ENCODE data around the gene SP7.

Gene SP7

DNA sequence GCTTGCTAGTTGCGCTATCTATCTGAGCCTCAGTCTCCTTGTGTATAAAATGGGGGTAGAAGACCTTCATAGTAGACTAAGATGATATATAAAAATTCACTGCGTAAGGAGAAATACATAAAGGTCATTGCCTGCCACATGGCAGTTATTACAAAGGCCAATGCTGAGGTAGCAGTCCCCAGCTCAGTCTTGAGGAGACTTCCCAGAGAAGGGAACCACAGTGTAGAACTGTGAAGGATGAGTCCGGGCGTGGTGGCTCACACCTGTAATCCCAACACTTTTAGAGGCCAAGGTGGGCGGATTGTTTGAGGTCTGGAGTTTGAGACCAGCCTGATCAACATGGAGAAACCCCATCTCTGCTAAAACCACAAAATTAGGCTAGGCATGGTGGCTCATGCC lies 17.1 kb upstream of the SP7 start:
- TF ChIP-seq GATA3 (IDR thresholded peaks at IDR 0.05; ENCODE audit: low read depth, low read length) = no peak
- no peak for TF ChIP-seq GATA2 (IDR thresholded peaks at IDR 0.05; ENCODE audit: low read depth, low read length)

DNA sequence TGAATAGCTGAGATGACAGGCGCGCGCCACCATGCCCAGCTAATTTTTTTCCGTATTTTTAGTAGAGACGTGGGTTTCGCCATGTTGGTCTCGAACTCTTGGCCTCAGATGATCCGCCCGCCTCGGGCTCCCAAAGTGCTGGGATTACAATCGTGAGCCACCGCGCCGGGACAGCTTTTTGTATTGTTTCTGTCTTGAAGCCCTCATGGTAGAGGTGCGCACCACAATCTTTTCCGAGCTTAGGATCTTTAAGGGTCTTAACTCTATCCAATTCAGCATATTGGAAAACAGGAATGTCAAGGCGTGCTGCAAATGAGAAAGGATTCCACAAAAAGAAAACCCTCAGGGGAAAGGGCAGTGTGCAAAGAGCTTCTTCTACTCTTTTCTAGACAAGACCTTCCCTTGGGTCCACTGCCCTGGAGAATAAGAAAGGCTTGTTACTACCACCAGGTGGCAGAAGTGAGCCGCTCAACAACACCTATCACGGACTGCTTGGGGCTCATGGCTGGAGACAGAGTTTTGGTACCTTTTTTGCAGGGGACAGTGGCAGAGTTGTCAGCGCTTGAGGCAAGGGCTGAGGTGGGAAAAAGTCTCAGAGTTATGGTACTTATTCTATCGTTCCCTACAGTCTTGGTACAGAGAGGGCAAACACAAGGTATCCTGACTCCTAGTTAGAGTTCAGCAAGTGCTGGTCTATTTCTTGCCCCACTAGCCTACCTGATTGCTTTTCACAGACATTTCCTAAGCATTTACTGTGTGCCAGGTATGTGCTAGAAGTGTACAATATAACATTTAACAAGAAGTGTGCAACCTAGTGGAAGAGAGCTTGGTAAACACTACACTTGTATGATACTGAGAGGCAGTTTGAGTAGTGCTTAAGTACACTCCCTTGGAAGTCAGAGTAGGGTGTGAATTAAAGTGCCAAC lies 16.4 kb upstream of the SP7 start:
- no peak for TF ChIP-seq GATA2 (IDR thresholded peaks at IDR 0.05; ENCODE audit: low read depth, low read length)

DNA sequence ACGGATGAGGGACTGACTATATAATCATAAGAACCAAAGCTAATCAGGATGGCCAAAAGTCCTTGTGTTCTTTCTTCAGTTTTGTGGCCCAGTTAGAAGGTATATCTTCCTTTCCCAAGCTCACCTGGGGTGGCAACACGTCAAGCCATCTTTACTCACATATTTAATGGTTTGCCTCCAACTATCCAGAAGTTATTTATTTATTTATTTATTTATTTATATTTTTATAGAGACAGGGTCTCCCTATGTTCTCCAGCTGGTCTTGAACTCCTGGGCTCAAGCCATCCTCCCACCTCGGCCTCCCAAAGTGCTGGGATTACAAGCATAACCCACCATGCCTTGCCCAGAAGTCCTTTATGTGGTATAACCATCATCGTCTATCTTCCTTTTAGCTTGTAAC lies 11.8 kb upstream of the SP7 start:
- no peak for TF ChIP-seq GATA2 (IDR thresholded peaks at IDR 0.05; ENCODE audit: low read depth, low read length)
- no peak for TF ChIP-seq GATA3 (IDR thresholded peaks at IDR 0.05; ENCODE audit: low read depth, low read length)

- TF ChIP-seq GATA3 (IDR thresholded peaks at IDR 0.05; ENCODE audit: low read depth, low read length) = no peak
- no peak for TF ChIP-seq GATA2 (IDR thresholded peaks at IDR 0.05; ENCODE audit: low read depth, low read length)
Measured at GRCh38 chr12:53346491-53346890, 10.3 kb upstream of the SP7 start.

DNA sequence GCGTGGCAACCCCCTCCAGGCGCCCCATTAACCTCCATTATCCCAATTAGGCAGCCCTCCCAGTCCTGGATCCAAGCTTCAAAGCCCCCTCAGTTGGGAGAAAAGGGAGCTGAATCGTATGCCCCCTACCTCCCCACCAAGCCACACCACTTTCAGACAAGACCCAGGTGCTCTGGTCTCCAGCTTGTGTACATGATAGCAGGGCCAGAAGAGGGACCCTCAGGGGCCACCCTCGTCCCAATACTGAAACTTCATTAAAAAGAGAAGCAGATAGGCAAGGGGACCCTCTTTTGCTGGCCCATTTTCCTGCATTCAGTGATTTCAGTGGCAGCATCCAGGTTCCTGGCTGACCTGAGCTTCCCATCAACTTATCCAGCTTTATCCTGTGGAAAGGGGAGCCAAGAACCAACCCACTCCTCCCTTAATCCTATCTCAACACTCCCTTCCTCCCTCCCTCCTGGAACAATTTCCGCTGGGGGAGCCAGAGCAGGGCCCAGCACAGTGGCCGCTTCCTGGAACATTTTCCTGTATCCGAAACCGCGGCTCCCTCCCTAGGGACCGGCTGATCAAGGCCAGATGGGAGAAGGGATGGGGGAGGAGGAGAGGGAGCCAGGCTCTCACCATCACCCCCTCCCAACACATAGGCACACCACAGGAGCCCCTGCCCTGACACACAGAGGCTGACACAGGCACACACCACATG lies 9.5 kb upstream of the SP7 start:
- TF ChIP-seq GATA2 (IDR thresholded peaks at IDR 0.05; ENCODE audit: low read depth, low read length) = no peak

GRCh38 chr12:53344824-53345485 lies 8.8 kb upstream of the SP7 start:
- no peak for TF ChIP-seq GATA3 (IDR thresholded peaks at IDR 0.05; ENCODE audit: low read depth, low read length)
- no peak for TF ChIP-seq GATA2 (IDR thresholded peaks at IDR 0.05; ENCODE audit: low read depth, low read length)

DNA sequence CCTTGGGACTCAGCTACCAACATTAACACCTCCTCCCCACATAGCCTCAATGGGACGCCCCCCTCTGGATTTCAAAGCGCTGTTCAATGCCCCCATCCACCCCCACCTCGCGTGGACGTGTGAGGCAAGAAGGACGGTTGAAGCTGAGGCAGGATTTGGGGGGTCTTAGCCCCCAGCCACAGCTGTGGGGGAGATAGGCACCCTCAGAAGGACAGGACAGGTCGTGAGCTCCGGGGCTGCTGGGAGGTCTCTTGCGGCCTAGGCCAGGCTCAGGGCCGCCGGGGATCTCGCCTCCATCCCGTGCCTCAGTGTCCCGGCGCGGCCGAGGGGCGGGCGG lies 8.3 kb upstream of the SP7 start:
- TF ChIP-seq GATA2 (IDR thresholded peaks at IDR 0.05; ENCODE audit: low read depth, low read length) (no peak), GATA3 (IDR thresholded peaks at IDR 0.05; ENCODE audit: low read depth, low read length) (no peak)

GRCh38 chr12:53343969-53344368 lies 7.8 kb upstream of the SP7 start:
- no peak for TF ChIP-seq GATA2 (IDR thresholded peaks at IDR 0.05; ENCODE audit: low read depth, low read length)
- no peak for TF ChIP-seq GATA3 (IDR thresholded peaks at IDR 0.05; ENCODE audit: low read depth, low read length)

GRCh38 chr12:53343449-53343848 lies 7.3 kb upstream of the SP7 start:
- TF ChIP-seq GATA2 (IDR thresholded peaks at IDR 0.05; ENCODE audit: low read depth, low read length) (no peak), GATA3 (IDR thresholded peaks at IDR 0.05; ENCODE audit: low read depth, low read length) (no peak)

- TF ChIP-seq GATA3 (IDR thresholded peaks at IDR 0.05; ENCODE audit: low read depth, low read length) (no peak), GATA2 (IDR thresholded peaks at IDR 0.05; ENCODE audit: low read depth, low read length) (no peak)
Measured at GRCh38 chr12:53340398-53340797, 4.2 kb upstream of the SP7 start.

GRCh38 chr12:53338916-53339315 lies 2.8 kb upstream of the SP7 start:
- TF ChIP-seq GATA2 (IDR thresholded peaks at IDR 0.05; ENCODE audit: low read depth, low read length) = no peak
- TF ChIP-seq GATA3 (IDR thresholded peaks at IDR 0.05; ENCODE audit: low read depth, low read length) = no peak

DNA sequence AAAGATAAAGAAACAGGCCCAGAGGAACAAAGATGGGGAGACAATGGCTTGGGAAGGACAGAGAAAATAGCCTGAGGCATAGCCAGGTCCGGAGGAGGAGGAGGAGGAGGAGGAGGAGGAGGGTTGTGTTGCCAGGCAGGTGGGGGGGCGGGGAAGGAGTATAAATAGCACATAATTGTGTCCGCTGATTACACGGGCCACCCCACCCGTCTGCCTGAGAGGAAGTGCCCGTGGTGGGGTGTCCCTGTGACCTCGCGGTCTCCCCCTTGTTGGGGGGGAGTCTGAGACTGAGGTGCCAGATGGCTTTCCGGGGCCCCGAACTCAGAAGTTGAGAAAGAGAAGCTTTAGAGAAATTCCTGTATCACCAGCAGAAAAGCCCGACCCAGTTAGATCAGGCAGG lies 1.9 kb upstream of the SP7 start:
- TF ChIP-seq GATA3 (IDR thresholded peaks at IDR 0.05; ENCODE audit: low read depth, low read length) (no peak), GATA2 (IDR thresholded peaks at IDR 0.05; ENCODE audit: low read depth, low read length) (no peak)

- no peak for TF ChIP-seq GATA2 (IDR thresholded peaks at IDR 0.05; ENCODE audit: low read depth, low read length)
- TF ChIP-seq GATA3 (IDR thresholded peaks at IDR 0.05; ENCODE audit: low read depth, low read length) = no peak
Measured at GRCh38 chr12:53334822-53335221, 1.3 kb downstream of the SP7 start.

DNA sequence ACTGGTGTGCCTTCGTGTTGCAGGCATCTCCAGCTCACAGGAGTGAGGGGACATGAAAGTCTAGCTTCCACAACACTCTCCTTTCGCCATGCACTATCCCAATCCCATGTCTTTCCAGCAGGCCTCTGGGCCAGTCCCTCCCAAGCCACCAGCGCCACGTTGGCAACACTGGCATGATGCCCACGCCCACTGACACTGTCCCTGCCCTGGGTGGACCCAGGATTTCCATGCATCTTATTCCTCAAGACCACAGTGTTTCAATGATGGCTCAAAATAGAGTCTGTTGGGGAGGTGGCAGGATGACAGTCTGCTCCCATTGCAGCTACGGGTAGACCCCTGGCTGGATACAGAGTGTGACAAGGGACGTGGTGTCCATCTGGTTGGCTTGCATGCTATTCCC lies 2.3 kb downstream of the SP7 start:
- TF ChIP-seq GATA3 (IDR thresholded peaks at IDR 0.05; ENCODE audit: low read depth, low read length) (no peak), GATA2 (IDR thresholded peaks at IDR 0.05; ENCODE audit: low read depth, low read length) (no peak)

GRCh38 chr12:53333289-53333688 lies 2.9 kb downstream of the SP7 start:
- TF ChIP-seq GATA2 (IDR thresholded peaks at IDR 0.05; ENCODE audit: low read depth, low read length) (no peak), GATA3 (IDR thresholded peaks at IDR 0.05; ENCODE audit: low read depth, low read length) (no peak)

All from SH-SY5Y (cell line).